GM21390 (cell line): ENCODE data around the gene HHLA2.

Experiments used
- ATAC-seq: cut with Tn5 transposase; IDR thresholded peaks from one replicate; pipeline ENCODE4 v1.9.1; 2021; ENCODE audit not compliant: unreplicated experiment

HHLA2 gene

GRCh38 chr3:108414007-108414406, 117.7 kb downstream of the HHLA2 start:
- no peak for ATAC-seq

- no peak for ATAC-seq
These were observed 119.3 kb downstream of the HHLA2 start for GRCh38 chr3:108415661-108416060.

- no peak for ATAC-seq
These were observed 119.9 kb downstream of the HHLA2 start for GRCh38 chr3:108416111-108416869.

- no peak for ATAC-seq
These were observed 124.6 kb downstream of the HHLA2 start for GRCh38 chr3:108420926-108421325.
